ENCODE measurements around the gene BCAR1.

BCAR1 gene

DNA sequence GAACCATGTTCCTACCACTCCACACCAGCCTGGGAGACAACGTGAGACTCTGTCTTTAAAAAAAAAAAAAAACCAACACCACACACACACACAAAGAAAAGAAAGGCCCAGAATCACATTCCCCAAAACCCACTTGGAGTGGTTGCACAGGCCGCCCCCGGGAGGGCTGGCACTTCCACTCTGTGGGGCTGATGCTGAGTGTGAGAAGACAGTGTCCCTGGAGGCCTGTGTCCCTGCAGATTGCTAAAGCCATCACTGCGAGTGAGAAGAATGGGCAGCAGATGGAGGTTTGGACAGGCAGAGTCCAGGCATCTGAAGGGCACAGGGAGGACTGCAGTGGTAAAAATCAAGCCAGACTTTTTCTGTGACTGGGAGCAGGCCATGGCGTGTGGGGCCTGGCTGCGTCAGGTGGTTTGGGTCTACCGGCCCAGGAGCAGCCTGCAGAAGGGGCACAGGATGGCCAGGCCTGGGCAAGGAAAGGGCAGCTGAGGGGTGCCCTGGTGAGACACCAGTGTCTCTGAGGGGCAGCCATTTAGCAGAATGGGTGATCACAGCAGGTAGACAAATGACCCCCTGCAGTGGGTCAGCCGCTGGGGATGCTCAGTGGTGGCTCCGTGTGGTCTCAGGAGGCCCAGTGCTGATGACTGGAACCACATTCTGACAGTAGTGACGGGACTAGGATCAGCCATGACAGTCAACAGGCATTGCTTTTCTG is 57.5 kb downstream of the BCAR1 start:
- no peak overlapping the region for H3K27ac ChIP-seq (ENCODE audit: low read length)
- no peaks in the 10 kb centered on the region for H3K36me3 ChIP-seq (ENCODE audit: control insufficient read depth in 1 of 2, insufficient read depth in 2 of 2, low read length in 2 of 2)
- H3K4me1 ChIP-seq (ENCODE audit: control insufficient read depth in 1 of 2, insufficient read depth in 2 of 2, low read length in 2 of 2) = peaks cover 0 to 6% of the 10 kb centered on the region in 2 donors
- H3K4me3 ChIP-seq (ENCODE audit: low read depth in 1 of 2, low read length in 2 of 2) = no peak overlapping the region
- H3K27me3 ChIP-seq (ENCODE audit: low read depth, low read length) = no peaks in the 10 kb centered on the region
- no peaks in the 10 kb centered on the region for H3K9me3 ChIP-seq (ENCODE audit: control insufficient read depth in 1 of 2, low read length in 2 of 2)

DNA sequence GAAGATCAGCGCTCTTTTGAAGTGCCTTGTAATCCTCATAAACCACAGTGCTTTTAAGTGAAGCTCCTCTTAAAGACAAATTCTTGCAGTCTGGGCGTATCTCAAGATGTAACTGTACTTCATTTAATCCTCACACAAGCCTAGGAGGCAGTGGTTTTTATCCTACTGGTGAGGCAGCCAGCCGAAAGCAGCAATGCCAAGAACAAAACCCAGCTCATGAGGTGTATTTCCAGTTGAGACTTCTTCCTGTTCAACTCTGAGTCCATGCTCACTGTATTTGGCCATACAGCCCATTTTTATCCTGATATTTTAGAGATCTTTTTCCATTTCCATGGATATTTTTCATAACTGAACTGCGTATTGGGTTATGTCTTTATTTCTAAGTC is 58.2 kb downstream of the BCAR1 start:
- Histone ChIP-seq H3K36me3 (ENCODE audit: control insufficient read depth in 1 of 2, insufficient read depth in 2 of 2, low read length in 2 of 2) (no peaks in the 10 kb centered on the region), H3K27me3 (ENCODE audit: low read depth, low read length) (no peaks in the 10 kb centered on the region), H3K27ac (ENCODE audit: low read length) (no peak overlapping the region), H3K4me1 (ENCODE audit: control insufficient read depth in 1 of 2, insufficient read depth in 2 of 2, low read length in 2 of 2) (peaks cover 0 to 5% of the 10 kb centered on the region in 2 donors), H3K4me3 (ENCODE audit: low read depth in 1 of 2, low read length in 2 of 2) (no peak overlapping the region), H3K9me3 (ENCODE audit: control insufficient read depth in 1 of 2, low read length in 2 of 2) (no peaks in the 10 kb centered on the region)

DNA sequence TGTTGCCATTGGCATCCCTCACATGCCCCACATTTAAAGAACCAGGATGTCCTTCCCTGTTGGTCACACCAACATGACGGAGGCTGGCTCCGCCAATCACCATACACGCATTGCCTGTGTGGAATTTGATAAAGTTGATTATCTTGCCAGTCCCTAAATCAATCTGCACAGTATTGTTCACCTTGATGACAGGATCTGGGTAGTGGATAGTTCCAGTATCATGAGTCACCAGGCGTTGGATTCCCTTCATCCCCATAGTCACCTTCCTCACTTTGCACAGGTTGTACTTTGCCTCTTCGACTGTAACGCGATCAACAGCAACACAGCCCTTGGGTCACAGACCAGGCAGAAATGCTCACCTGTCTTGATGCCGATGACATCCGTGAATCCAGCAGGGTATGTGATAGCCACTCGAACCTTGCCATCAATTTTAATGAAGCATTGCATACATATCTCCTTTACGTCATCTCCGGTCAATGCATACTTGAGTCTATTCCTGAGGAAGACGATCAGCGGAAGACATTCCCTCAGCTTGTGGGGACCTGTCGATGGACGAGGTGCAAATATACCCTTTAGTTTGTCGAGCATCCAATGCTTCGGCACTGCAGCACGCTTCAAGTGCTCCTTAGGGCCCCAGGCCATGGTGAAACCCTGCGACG is 58.7 kb downstream of the BCAR1 start:
- no peaks in the 10 kb centered on the region for H3K27me3 ChIP-seq (ENCODE audit: low read depth, low read length)

DNA sequence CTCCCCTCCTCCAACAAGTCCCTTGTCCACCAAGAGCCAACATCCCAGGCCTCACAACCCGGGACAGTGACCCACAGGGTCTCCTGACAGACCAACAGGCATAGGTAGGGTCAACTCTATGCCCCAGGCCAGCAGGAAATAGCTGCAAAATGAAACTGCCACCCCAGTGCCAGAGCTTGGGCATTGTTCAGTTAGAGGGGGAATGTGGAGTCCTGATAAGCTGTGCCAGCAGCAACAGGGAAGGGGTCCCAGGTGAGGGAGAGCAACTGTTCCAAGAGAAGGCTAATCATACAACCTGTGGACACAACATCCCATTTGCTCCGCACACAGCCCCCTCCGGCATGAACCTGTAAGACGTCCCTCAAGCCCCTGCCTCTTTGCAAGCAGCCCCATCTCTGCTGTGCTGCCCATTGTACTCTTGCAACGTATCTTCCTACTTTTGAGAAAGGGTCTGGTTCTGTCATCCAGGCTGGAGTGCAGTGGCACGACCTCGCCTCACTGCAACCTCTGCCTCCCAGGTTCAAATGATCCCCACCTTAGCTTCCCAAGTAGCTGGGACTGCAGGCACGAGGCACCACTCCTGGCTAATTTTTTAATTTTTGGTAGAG is 61.7 kb downstream of the BCAR1 start:
- Histone ChIP-seq H3K4me3 (ENCODE audit: low read depth in 1 of 2, low read length in 2 of 2) (no peak overlapping the region), H3K9me3 (ENCODE audit: control insufficient read depth in 1 of 2, low read length in 2 of 2) (no peaks in the 10 kb centered on the region), H3K36me3 (ENCODE audit: control insufficient read depth in 1 of 2, insufficient read depth in 2 of 2, low read length in 2 of 2) (no peaks in the 10 kb centered on the region), H3K4me1 (ENCODE audit: control insufficient read depth in 1 of 2, insufficient read depth in 2 of 2, low read length in 2 of 2) (no peaks in the 10 kb centered on the region), H3K27ac (ENCODE audit: low read length) (no peak overlapping the region), H3K27me3 (ENCODE audit: low read depth, low read length) (no peaks in the 10 kb centered on the region)

More for the DNA sequence above, 58.7 kb downstream of the BCAR1 start:
- no peak overlapping the region for H3K27ac ChIP-seq (ENCODE audit: low read length)
- no peaks in the 10 kb centered on the region for H3K9me3 ChIP-seq (ENCODE audit: control insufficient read depth in 1 of 2, low read length in 2 of 2)
- no peak overlapping the region for H3K4me3 ChIP-seq (ENCODE audit: low read depth in 1 of 2, low read length in 2 of 2)
- H3K36me3 ChIP-seq (ENCODE audit: control insufficient read depth in 1 of 2, insufficient read depth in 2 of 2, low read length in 2 of 2) = no peaks in the 10 kb centered on the region
- peaks cover 0 to under 1% of the 10 kb centered on the region in 2 donors for H3K4me1 ChIP-seq (ENCODE audit: control insufficient read depth in 1 of 2, insufficient read depth in 2 of 2, low read length in 2 of 2)

DNA sequence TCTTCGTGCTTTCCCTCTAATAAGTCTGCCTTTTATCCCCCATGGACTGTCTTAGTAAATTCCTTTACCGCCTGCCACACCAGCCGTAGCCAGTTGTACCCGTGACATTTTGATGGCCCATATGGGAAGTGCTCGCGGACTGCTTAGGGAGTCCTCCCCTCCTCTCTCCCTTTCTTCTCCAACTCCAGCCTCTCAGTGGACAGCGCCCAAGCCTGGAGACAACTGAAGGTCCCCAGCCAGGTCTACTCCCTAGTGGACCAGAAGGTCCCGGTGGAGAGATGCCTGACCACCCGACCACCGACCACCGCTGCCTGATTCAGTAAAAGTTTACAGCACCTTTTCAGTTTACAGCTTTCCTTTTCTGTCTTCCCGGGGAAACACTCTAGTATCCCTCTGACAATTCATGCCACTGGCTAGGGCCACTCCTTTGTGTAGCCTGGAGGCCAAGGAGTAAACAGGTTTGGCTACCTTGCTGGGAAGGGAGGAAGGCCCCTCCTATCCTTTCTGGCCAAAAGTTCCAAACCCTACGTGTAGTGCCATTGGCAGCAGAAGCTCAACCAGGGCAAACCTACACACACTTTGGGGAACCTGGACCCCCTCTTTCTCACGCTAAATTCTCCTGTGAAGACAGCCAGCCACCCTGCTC is 62.5 kb downstream of the BCAR1 start:
- no peak overlapping the region for H3K27ac ChIP-seq (ENCODE audit: low read length)
- no peak overlapping the region for H3K4me3 ChIP-seq (ENCODE audit: low read depth in 1 of 2, low read length in 2 of 2)
- H3K36me3 ChIP-seq (ENCODE audit: control insufficient read depth in 1 of 2, insufficient read depth in 2 of 2, low read length in 2 of 2) = no peaks in the 10 kb centered on the region
- no peaks in the 10 kb centered on the region for H3K4me1 ChIP-seq (ENCODE audit: control insufficient read depth in 1 of 2, insufficient read depth in 2 of 2, low read length in 2 of 2)
- H3K27me3 ChIP-seq (ENCODE audit: low read depth, low read length) = no peaks in the 10 kb centered on the region
- H3K9me3 ChIP-seq (ENCODE audit: control insufficient read depth in 1 of 2, low read length in 2 of 2) = no peaks in the 10 kb centered on the region

DNA sequence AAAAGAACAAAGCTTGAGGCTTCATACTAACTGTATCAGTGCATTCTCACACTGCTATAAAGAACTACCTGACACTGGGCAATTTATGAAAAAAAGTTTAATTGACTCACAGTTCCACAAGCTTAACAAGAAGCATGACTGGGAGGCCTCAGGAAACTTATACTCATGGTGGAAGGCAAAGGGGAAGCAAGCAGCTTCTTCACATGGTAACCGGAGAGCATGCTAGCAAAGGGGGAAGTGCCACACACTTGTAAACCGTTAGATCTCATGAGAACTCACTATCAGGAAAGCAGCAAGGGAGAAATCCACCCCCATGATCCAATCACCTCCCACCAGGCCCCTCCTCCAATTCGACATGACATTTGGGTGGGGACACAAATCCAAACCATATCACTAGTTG is 69.8 kb downstream of the BCAR1 start:
- Histone ChIP-seq H3K4me3 (ENCODE audit: low read depth in 1 of 2, low read length in 2 of 2) (no peak overlapping the region), H3K9me3 (ENCODE audit: control insufficient read depth in 1 of 2, low read length in 2 of 2) (peaks cover 10% of the 10 kb centered on the region in 2 donors), H3K27ac (ENCODE audit: low read length) (no peak overlapping the region), H3K36me3 (ENCODE audit: control insufficient read depth in 1 of 2, insufficient read depth in 2 of 2, low read length in 2 of 2) (no peaks in the 10 kb centered on the region), H3K27me3 (ENCODE audit: low read depth, low read length) (no peaks in the 10 kb centered on the region), H3K4me1 (ENCODE audit: control insufficient read depth in 1 of 2, insufficient read depth in 2 of 2, low read length in 2 of 2) (no peaks in the 10 kb centered on the region)

DNA sequence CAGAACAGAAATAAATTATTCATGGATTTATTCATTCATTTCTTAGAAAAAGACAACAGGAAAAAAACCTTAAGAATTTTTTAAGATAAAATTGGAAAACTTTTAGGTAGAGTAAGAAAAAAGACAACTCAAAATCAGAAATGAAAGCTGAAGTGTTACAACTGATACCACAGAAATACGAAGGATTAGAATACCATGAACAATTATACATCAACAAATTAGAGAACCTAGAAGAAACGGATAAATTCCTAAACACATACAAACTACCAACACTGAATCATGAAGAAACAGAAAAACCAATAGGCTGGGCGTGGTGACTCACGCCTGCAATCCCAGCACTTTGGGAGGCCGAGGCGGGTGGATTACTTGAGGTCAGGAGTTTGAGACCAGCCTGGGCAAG is 72.2 kb downstream of the BCAR1 start:
- no peak overlapping the region for H3K27ac ChIP-seq (ENCODE audit: low read length)
- no peaks in the 10 kb centered on the region for H3K27me3 ChIP-seq (ENCODE audit: low read depth, low read length)
- H3K9me3 ChIP-seq (ENCODE audit: control insufficient read depth in 1 of 2, low read length in 2 of 2) = peaks cover 15 to 22% of the 10 kb centered on the region in 2 donors
- H3K4me1 ChIP-seq (ENCODE audit: control insufficient read depth in 1 of 2, insufficient read depth in 2 of 2, low read length in 2 of 2) = no peaks in the 10 kb centered on the region
- no peaks in the 10 kb centered on the region for H3K36me3 ChIP-seq (ENCODE audit: control insufficient read depth in 1 of 2, insufficient read depth in 2 of 2, low read length in 2 of 2)
- H3K4me3 ChIP-seq (ENCODE audit: low read depth in 1 of 2, low read length in 2 of 2) = no peak overlapping the region

Measured in muscle layer of duodenum (tissue), 2 donors.